Stomach (tissue), 4 donors: Measurements from ENCODE around the gene WIPI1.

ENCODE experiments used
- EP300 ChIP-seq: sonication (generic); formaldehyde crosslinking; IDR thresholded peaks from one replicate; pipeline ENCODE4 v1.6.1; 2017; ENCODE audit warnings: antibody characterized with exemption
- POLR2A ChIP-seq, 4 donors: fragments of 450-650 bp; IDR thresholded peaks; one replicate each; pipeline ENCODE4 v1.6.1; 2016; ENCODE audit warnings: antibody characterized with exemption in 4 of 4, control low read depth in 2 of 4, mild to moderate bottlenecking in 1 of 4, moderate library complexity in 1 of 4

DNA sequence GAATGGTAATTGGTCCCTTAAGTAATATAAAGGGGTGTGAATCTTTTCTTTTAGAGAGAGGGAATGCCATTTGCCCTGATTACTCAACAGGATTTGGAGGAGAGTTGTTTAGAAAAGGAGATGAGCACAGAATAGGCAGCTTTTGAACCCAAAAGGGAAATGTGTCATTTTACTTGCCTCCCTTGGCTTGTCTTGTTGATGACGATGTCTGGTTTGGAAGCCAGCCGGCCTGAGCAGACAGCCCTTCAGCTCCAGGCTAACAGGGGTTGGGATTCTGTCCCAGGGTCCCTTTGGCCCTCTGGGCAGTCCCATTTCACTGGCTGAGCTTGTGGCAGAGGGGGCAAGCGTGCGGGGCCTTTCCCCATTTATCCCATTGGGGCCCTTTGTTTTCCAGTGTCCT is 32.6 kb upstream of the WIPI1 start:
- no peak for TF ChIP-seq EP300
- TF ChIP-seq POLR2A (IDR thresholded peaks at IDR 0.05): no peak
